ENCODE data around the gene CD300C.

Gene CD300C

DNA sequence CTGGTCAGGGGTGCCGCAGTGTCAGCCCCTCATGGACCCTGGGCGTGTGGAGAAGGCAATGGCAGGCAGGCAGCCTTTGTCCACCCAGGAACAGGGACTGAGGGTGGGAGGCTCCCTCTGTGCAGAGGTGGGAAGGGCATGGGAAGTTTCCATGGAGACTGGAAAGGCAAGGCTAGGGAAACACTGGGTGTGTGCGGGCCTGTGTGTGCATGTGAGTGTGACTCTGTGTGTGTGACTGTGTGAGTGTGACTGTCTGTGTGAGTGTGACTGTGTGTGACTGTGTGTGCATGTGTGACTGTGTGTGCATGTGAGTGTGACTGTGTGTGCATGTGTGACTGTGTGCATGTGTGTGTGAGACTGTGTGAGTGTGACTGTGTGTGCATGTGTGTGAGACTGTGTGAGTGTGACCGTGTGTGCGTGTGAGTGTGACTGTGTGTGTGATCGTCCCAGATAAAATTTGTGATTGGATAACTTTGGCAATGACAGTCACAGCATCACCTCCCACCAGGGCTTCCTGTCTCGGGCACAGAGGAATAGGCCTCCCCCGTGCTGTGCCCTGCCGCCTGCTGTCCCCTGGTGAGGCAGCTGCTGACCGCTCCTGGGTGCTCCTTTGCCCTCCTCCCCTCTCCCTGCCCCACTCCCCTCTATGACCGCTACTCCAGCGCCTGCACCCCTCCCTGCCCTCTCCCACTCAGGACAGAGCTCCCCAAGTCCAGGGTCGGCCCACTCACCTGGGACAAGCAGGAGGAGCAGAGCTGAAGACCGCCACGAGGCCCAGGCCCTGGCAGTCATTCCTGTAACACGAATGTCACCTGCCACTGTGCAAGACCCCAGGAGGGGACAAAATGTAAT is 698 bp downstream of the CD300C start:
- H3K27me3 Mint-ChIP-seq: peaks cover under 1% of the 10 kb centered on the region
- no peaks in the 10 kb centered on the region for H3K4me1 Mint-ChIP-seq
- H3K9me3 Mint-ChIP-seq: no peaks in the 10 kb centered on the region
- no peak overlapping the region for H3K27ac Mint-ChIP-seq
- no peak overlapping the region for H3K4me3 Mint-ChIP-seq
- H3K36me3 Mint-ChIP-seq: no peaks in the 10 kb centered on the region

- Mint-ChIP-seq H3K4me3 (no peak overlapping the region), H3K9me3 (no peaks in the 10 kb centered on the region), H3K36me3 (no peaks in the 10 kb centered on the region), H3K27ac (no peak overlapping the region), H3K4me1 (no peaks in the 10 kb centered on the region), H3K27me3 (peaks cover 3% of the 10 kb centered on the region)
Measured at GRCh38 chr17:74543891-74544760, 1.8 kb downstream of the CD300C start.

GRCh38 chr17:74543406-74543805 is 2.5 kb downstream of the CD300C start:
- peaks cover 3% of the 10 kb centered on the region for H3K27me3 Mint-ChIP-seq
- H3K4me3 Mint-ChIP-seq: no peak overlapping the region
- no peaks in the 10 kb centered on the region for H3K4me1 Mint-ChIP-seq
- no peak overlapping the region for H3K27ac Mint-ChIP-seq
- H3K9me3 Mint-ChIP-seq: no peaks in the 10 kb centered on the region
- no peaks in the 10 kb centered on the region for H3K36me3 Mint-ChIP-seq

- no peak overlapping the region for H3K27ac Mint-ChIP-seq
- peaks cover 3% of the 10 kb centered on the region for H3K27me3 Mint-ChIP-seq
- no peaks in the 10 kb centered on the region for H3K4me1 Mint-ChIP-seq
- no peak overlapping the region for H3K4me3 Mint-ChIP-seq
- H3K36me3 Mint-ChIP-seq: no peaks in the 10 kb centered on the region
- H3K9me3 Mint-ChIP-seq: no peaks in the 10 kb centered on the region
Measured at GRCh38 chr17:74542727-74543383, 3.1 kb downstream of the CD300C start.

GRCh38 chr17:74542166-74542565 is 3.7 kb downstream of the CD300C start:
- H3K27me3 Mint-ChIP-seq: peaks cover 3% of the 10 kb centered on the region
- H3K27ac Mint-ChIP-seq: no peak overlapping the region
- no peaks in the 10 kb centered on the region for H3K4me1 Mint-ChIP-seq
- no peaks in the 10 kb centered on the region for H3K36me3 Mint-ChIP-seq
- no peak overlapping the region for H3K4me3 Mint-ChIP-seq
- no peaks in the 10 kb centered on the region for H3K9me3 Mint-ChIP-seq

GRCh38 chr17:74541176-74542111 is 4.5 kb downstream of the CD300C start:
- H3K27ac Mint-ChIP-seq: no peak overlapping the region
- peaks cover 5% of the 10 kb centered on the region for H3K27me3 Mint-ChIP-seq
- H3K4me3 Mint-ChIP-seq: no peak overlapping the region

DNA sequence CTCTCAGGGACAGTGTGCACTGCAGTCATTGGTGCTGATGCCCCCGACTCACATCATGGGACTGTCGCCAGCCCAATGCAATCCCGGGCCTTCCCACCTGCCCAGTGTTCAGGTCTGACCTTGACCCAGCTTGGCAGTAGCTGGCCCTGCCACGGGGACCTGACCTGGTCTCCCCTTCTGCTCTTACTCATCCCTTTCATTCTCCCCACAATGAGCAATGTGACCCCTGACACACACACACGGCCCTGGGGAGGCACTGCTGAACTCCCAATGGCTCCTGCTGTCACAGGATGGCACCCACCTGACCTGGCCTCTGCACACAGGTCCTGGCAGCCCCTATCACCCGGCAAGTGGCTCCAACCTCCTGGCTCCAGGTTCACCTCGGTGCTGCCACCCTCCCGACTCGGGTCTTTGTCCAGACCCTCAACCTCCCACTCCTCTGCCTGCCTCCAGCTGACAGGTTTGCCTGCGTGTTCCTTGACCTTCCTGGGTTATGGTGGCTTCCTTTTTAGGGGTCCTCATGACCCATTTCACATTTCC is 6.6 kb downstream of the CD300C start:
- no peak overlapping the region for H3K4me3 Mint-ChIP-seq
- peaks cover 7% of the 10 kb centered on the region for H3K27me3 Mint-ChIP-seq
- no peaks in the 10 kb centered on the region for H3K4me1 Mint-ChIP-seq
- H3K27ac Mint-ChIP-seq: no peak overlapping the region
- no peaks in the 10 kb centered on the region for H3K36me3 Mint-ChIP-seq
- H3K9me3 Mint-ChIP-seq: no peaks in the 10 kb centered on the region

More at GRCh38 chr17:74541176-74542111, 4.5 kb downstream of the CD300C start:
- no peaks in the 10 kb centered on the region for H3K9me3 Mint-ChIP-seq
- H3K4me1 Mint-ChIP-seq: no peaks in the 10 kb centered on the region
- H3K36me3 Mint-ChIP-seq: no peaks in the 10 kb centered on the region

GRCh38 chr17:74536890-74537289 is 9.0 kb downstream of the CD300C start:
- peaks cover 13% of the 10 kb centered on the region for H3K27me3 Mint-ChIP-seq
- no peaks in the 10 kb centered on the region for H3K9me3 Mint-ChIP-seq
- H3K27ac Mint-ChIP-seq: no peak overlapping the region
- no peaks in the 10 kb centered on the region for H3K36me3 Mint-ChIP-seq
- no peak overlapping the region for H3K4me3 Mint-ChIP-seq
- peaks cover 11% of the 10 kb centered on the region for H3K4me1 Mint-ChIP-seq

DNA sequence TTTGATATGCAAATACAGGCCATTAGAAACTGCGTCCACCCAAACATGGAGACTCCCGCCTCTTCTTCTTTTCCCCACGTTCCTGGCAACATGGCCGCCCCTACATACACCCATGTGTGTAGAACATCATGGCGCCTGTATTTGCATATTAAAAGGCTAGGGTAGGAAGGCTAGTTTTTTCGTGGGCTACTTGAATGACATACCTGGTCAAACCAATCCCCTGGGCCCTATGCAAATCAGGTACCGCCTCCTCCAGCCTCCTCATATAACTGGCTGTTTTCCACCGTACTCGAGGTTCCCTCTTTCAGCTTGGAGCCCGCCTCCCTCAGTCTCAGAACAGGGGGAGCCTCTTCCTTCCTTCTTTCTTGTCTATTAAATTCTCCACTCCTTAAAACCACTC is 13.8 kb downstream of the CD300C start:
- Mint-ChIP-seq H3K36me3 (no peaks in the 10 kb centered on the region), H3K4me3 (peak overlapping the region; percentile 33), H3K27ac (no peak overlapping the region), H3K4me1 (peaks cover 11% of the 10 kb centered on the region), H3K9me3 (no peaks in the 10 kb centered on the region), H3K27me3 (peaks cover 12% of the 10 kb centered on the region)

GRCh38 chr17:74531231-74531761 is 14.6 kb downstream of the CD300C start, which contains the start of gene CD300LB:
Gene CD300LB (minus strand): TSS chr17:74531475. CDS start chr17:74531350, 125 bp downstream.
- H3K4me3 Mint-ChIP-seq: peak within 1 kb of the TSS; percentile 33
- H3K27me3 Mint-ChIP-seq: peaks cover 11% of the 10 kb centered on the region
- H3K27ac Mint-ChIP-seq: no peak within 1 kb of the TSS
- no peaks in the 10 kb centered on the region for H3K9me3 Mint-ChIP-seq
- H3K4me1 Mint-ChIP-seq: peaks cover 11% of the 10 kb centered on the region
- no peaks in the 10 kb centered on the region for H3K36me3 Mint-ChIP-seq

DNA sequence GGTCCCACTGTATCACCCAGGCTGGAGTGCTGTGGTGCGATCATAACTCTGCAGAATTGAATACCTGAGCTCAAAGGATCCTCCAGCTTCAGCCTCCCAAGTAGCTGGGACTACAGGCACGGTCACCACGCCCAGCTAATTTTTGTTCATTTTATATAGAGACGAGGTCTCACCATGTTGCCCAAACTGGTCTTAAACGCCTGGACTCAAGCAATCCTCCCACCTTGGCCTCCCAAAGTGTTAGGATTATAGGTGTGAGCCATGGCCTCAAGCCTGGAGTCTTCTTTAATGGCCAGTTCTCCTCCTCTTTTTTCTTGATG is 15.1 kb downstream of the CD300C start:
- H3K27me3 Mint-ChIP-seq: peaks cover 11% of the 10 kb centered on the region
- no peaks in the 10 kb centered on the region for H3K36me3 Mint-ChIP-seq
- H3K9me3 Mint-ChIP-seq: no peaks in the 10 kb centered on the region
- no peak overlapping the region for H3K27ac Mint-ChIP-seq
- peaks cover 11% of the 10 kb centered on the region for H3K4me1 Mint-ChIP-seq
- H3K4me3 Mint-ChIP-seq: no peak overlapping the region

GRCh38 chr17:74529243-74529642 is 16.7 kb downstream of the CD300C start:
- H3K4me3 Mint-ChIP-seq: no peak overlapping the region
- H3K36me3 Mint-ChIP-seq: no peaks in the 10 kb centered on the region
- H3K27me3 Mint-ChIP-seq: peaks cover 10% of the 10 kb centered on the region
- no peaks in the 10 kb centered on the region for H3K9me3 Mint-ChIP-seq
- H3K4me1 Mint-ChIP-seq: peaks cover 11% of the 10 kb centered on the region
- no peak overlapping the region for H3K27ac Mint-ChIP-seq

DNA sequence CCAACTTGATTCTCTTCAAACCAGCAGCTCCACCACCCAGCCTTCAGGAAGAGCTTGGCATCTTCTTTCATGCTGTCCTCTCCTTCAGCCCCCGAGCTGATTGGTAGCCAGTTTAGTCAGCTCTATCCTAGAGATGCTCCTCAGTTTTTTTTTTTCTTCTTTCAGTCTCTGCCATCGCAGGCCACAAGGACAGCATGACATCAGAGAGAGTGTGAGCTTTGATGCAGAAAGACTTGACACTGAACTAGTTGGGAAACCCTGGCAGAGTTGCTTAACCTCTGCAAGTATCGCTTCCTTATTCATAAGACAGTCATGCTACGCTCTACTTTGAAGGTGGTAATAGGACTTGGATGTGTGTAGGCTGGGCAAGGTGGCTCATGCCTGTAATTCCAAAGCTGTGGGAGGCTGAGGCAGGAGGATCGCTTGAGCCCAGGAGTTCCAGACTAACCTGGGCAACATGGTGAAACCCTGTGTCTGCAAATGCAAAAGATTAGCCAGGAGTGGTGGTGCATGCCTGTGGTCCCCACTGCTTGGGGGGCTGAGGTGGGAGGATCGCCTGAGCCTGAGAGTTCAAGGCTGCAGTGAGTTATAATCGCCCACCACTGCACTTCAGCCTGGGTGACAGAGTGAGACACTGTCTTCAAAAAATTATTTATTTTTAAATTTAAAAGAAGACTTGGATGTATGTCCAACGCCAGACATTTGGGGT is 17.3 kb downstream of the CD300C start:
- peaks cover 12% of the 10 kb centered on the region for H3K27me3 Mint-ChIP-seq
- H3K27ac Mint-ChIP-seq: no peak overlapping the region
- H3K9me3 Mint-ChIP-seq: no peaks in the 10 kb centered on the region
- H3K36me3 Mint-ChIP-seq: no peaks in the 10 kb centered on the region
- H3K4me1 Mint-ChIP-seq: peaks cover 11% of the 10 kb centered on the region
- H3K4me3 Mint-ChIP-seq: no peak overlapping the region

GRCh38 chr17:74527756-74528155 is 18.2 kb downstream of the CD300C start:
- no peak overlapping the region for H3K27ac Mint-ChIP-seq
- no peak overlapping the region for H3K4me3 Mint-ChIP-seq
- peaks cover 6% of the 10 kb centered on the region for H3K4me1 Mint-ChIP-seq
- no peaks in the 10 kb centered on the region for H3K36me3 Mint-ChIP-seq
- no peaks in the 10 kb centered on the region for H3K9me3 Mint-ChIP-seq
- H3K27me3 Mint-ChIP-seq: peaks cover 14% of the 10 kb centered on the region

All from activated naive CD4-positive, alpha-beta T cell treated with anti-CD3 and anti-CD28 coated beads, Interleukin-2, amount 50 U/mL, for 24 hours (primary cell).